ENCODE measurements around the gene CEP95. TPM values are rescaled to one million over a fixed set of nuclear protein-coding genes. Genes with fewer than 3 reads are reported as not detected.

The CEP95 gene
- total and polyA plus RNA-seq, 10 of the 15 experiments (the other 5 are each of a cell fraction or from before 2014, with no cell fraction given): 17.7 to 54.9 (median 29.6) TPM

DNA sequence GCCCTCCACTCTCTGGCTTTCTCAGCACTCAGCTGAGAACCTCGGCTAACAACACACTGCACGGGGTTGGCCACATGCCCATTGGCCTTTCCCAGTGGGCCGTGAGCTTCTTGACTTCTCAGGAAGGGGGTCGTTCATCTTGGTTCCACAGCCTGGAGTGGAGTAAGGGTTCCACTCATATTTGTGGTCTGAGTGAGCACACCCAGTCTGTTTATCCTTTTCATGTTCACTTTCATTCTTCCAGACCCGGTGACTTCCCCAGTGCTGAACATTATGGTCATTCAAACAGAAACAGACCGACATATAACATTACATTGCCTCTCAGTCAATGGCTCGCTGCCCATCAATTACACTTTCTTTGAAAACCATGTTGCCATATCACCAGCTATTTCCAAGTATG is 49.6 kb upstream of the CEP95 start:
- ChIA-PET SMC1A (ENCODE audit: uncharacterized antibody, unreplicated experiment) (interaction anchor here (0.9 to 2.3 kb wide), 3 partner anchors 9 to 45 kb away, joined by 4 to 10 read pairs (median 5); no protein-coding TSS in a partner anchor), RAD21 (ENCODE audit: unreplicated experiment) (interaction anchor here (1.9 to 2.1 kb wide), 2 partner anchors 34 to 37 kb away, joined by 6 to 9 read pairs; no protein-coding TSS in a partner anchor), POLR2A (interaction anchor here (1.8 kb wide), 1 partner anchor 39 kb away, joined by 7 read pairs; the partner anchor contains the start of gene POLG2), CTCF (interaction anchor here (0.9 to 2.7 kb wide), 6 partner anchors 8 to 137 kb away, joined by 3 to 12 read pairs (median 4); partner anchors contain the start of gene MILR1)
- Histone ChIP-seq H3K9me3 (replicated peaks; ENCODE audit: control insufficient read depth, insufficient read depth, low read length) (no peaks in the 10 kb centered on the region; the same call in 2 of the 3 replicates), H3K4me2 (ENCODE audit: control insufficient read depth, insufficient read depth) (peak overlapping the region; percentile 35; the same call in 1 of the 2 replicates), H3K27me3 (replicated peaks in 1 of 2; ENCODE audit: control insufficient read depth in 2 of 2, insufficient read depth in 2 of 2, low read length in 1 of 2) (no peaks in the 10 kb centered on the region), H3K4me3 (no peak overlapping the region), H4K20me1 (ENCODE audit: control insufficient read depth, insufficient read depth) (no peaks in the 10 kb centered on the region), H3K9ac (ENCODE audit: control insufficient read depth, insufficient read depth, low read length) (no peak overlapping the region), H3K27ac (ENCODE audit: control insufficient read depth, insufficient read depth) (no peak overlapping the region), H3K79me2 (ENCODE audit: control insufficient read depth, insufficient read depth, low read length) (no peaks in the 10 kb centered on the region), H3K4me1 (ENCODE audit: control insufficient read depth, insufficient read depth, low read length) (peaks cover 20% of the 10 kb centered on the region), H2AFZ (ENCODE audit: control insufficient read depth, low read depth, low read length) (no peak overlapping the region), H3K36me3 (ENCODE audit: control insufficient read depth in 2 of 2, insufficient read depth in 2 of 2, low read length in 1 of 2) (no peaks in the 10 kb centered on the region)
- DNase-seq (ENCODE audit: low read depth, low spot score): no peak
- peak; percentile 62 for ATAC-seq
- BruUV-seq (replicated peaks): no TSS peak
- FAIRE-seq: no peak
- intact Hi-C loops (cut with micrococcal nuclease; ENCODE audit: unreplicated experiment) (no loop called here), in situ Hi-C loops (cut with MboI) (no loop called here)
- 76% methylated on average over 7 of the region's 7 CpGs for WGBS (ENCODE audit: insufficient coverage, insufficient replicate concordance, low lambda C conversion rate, missing lambda C conversion rate)
- TF ChIP-seq NFYB (IDR thresholded peaks at IDR 0.05; ENCODE audit: insufficient read depth, low read depth, low read length) (no peak), GABPA (IDR thresholded peaks at IDR 0.05; ENCODE audit: low read depth) (no peak), BRCA1 (IDR thresholded peaks at IDR 0.05; ENCODE audit: low read depth, low read length) (no peak)
- TF ChIP-seq, protein P1, sequence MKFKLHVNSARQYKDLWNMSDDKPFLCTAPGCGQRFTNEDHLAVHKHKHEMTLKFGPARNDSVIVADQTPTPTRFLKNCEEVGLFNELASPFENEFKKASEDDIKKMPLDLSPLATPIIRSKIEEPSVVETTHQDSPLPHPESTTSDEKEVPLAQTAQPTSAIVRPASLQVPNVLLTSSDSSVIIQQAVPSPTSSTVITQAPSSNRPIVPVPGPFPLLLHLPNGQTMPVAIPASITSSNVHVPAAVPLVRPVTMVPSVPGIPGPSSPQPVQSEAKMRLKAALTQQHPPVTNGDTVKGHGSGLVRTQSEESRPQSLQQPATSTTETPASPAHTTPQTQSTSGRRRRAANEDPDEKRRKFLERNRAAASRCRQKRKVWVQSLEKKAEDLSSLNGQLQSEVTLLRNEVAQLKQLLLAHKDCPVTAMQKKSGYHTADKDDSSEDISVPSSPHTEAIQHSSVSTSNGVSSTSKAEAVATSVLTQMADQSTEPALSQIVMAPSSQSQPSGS (IDR thresholded peaks at IDR 0.05; ENCODE audit: low read length): no peak

DNA sequence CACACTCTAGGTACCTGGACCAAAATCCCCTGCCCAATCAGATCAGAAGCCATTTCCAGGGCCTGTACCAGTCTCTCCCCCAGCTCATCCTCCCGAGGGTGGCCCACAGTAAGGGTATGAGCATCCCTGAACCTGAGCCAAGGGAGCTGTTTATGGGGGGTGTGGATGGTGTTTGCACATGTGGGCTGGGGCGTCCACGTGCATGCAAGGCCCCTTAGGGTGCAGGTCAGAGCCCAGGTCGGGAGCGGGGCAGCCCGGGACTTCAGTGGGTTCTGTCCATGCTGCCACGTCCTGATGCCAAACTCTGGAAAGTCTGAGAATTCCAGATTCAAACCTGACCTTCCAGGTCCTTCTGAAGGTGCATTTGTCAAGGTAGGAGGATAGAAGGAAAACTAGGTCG is 48.0 kb upstream of the CEP95 start:
- POLR2A ChIA-PET: no interaction called here
- no TSS peak for BruUV-seq (replicated peaks)
- H3K36me3 ChIP-seq (ENCODE audit: control insufficient read depth in 2 of 2, insufficient read depth in 2 of 2, low read length in 1 of 2): no peaks in the 10 kb centered on the region
- no peak for TF ChIP-seq PAX5 (IDR thresholded peaks at IDR 0.05; ENCODE audit: borderline replicate concordance, low read depth, low read length)
- no peak for TF ChIP-seq CBFB (IDR thresholded peaks at IDR 0.05; ENCODE audit: low read depth)
- TF ChIP-seq, protein P2, sequence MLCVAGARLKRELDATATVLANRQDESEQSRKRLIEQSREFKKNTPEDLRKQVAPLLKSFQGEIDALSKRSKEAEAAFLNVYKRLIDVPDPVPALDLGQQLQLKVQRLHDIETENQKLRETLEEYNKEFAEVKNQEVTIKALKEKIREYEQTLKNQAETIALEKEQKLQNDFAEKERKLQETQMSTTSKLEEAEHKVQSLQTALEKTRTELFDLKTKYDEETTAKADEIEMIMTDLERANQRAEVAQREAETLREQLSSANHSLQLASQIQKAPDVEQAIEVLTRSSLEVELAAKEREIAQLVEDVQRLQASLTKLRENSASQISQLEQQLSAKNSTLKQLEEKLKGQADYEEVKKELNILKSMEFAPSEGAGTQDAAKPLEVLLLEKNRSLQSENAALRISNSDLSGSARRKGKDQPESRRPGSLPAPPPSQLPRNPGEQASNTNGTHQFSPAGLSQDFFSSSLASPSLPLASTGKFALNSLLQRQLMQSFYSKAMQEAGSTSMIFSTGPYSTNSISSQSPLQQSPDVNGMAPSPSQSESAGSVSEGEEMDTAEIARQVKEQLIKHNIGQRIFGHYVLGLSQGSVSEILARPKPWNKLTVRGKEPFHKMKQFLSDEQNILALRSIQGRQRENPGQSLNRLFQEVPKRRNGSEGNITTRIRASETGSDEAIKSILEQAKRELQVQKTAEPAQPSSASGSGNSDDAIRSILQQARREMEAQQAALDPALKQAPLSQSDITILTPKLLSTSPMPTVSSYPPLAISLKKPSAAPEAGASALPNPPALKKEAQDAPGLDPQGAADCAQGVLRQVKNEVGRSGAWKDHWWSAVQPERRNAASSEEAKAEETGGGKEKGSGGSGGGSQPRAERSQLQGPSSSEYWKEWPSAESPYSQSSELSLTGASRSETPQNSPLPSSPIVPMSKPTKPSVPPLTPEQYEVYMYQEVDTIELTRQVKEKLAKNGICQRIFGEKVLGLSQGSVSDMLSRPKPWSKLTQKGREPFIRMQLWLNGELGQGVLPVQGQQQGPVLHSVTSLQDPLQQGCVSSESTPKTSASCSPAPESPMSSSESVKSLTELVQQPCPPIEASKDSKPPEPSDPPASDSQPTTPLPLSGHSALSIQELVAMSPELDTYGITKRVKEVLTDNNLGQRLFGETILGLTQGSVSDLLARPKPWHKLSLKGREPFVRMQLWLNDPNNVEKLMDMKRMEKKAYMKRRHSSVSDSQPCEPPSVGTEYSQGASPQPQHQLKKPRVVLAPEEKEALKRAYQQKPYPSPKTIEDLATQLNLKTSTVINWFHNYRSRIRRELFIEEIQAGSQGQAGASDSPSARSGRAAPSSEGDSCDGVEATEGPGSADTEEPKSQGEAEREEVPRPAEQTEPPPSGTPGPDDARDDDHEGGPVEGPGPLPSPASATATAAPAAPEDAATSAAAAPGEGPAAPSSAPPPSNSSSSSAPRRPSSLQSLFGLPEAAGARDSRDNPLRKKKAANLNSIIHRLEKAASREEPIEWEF (IDR thresholded peaks at IDR 0.05; ENCODE audit: insufficient replicate concordance, low read depth, low read length): no peak
- TF ChIP-seq TCF3 (IDR thresholded peaks at IDR 0.05; ENCODE audit: borderline replicate concordance, insufficient read depth, low read depth, low read length): no peak
- no peak for TF ChIP-seq BCL11A (IDR thresholded peaks at IDR 0.05; ENCODE audit: low read depth, low read length)
- no peak for TF ChIP-seq CREB1 (IDR thresholded peaks at IDR 0.05; ENCODE audit: low read depth)
- no peak for TF ChIP-seq TAF1 (IDR thresholded peaks at IDR 0.05; ENCODE audit: borderline replicate concordance, low read depth, low read length)
- TF ChIP-seq NR2C2 (IDR thresholded peaks at IDR 0.05; ENCODE audit: borderline replicate concordance, control insufficient read depth, insufficient read length, low read depth): no peak

More for the DNA sequence above, 48.0 kb upstream of the CEP95 start:
- H3K4me3 ChIP-seq: no peak overlapping the region
- H3K9me3 ChIP-seq (replicated peaks; ENCODE audit: control insufficient read depth, insufficient read depth, low read length): no peaks in the 10 kb centered on the region; the same call in 2 of the 3 replicates
- no peak for ATAC-seq
- 44% methylated on average over 8 of the region's 8 CpGs for WGBS (ENCODE audit: insufficient coverage, insufficient replicate concordance, low lambda C conversion rate, missing lambda C conversion rate)
- peaks cover 20% of the 10 kb centered on the region for H3K4me1 ChIP-seq (ENCODE audit: control insufficient read depth, insufficient read depth, low read length)
- H4K20me1 ChIP-seq (ENCODE audit: control insufficient read depth, insufficient read depth): no peaks in the 10 kb centered on the region
- no peak for FAIRE-seq
- RAD21 ChIA-PET (ENCODE audit: unreplicated experiment): no interaction called here
- CTCF ChIA-PET: no interaction called here
- intact Hi-C loops (cut with micrococcal nuclease; ENCODE audit: unreplicated experiment): no loop called here
- H3K27me3 ChIP-seq (replicated peaks in 1 of 2; ENCODE audit: control insufficient read depth in 2 of 2, insufficient read depth in 2 of 2, low read length in 1 of 2): no peaks in the 10 kb centered on the region
- in situ Hi-C loops (cut with MboI): no loop called here
- H2AFZ ChIP-seq (ENCODE audit: control insufficient read depth, low read depth, low read length): no peak overlapping the region
- H3K4me2 ChIP-seq (ENCODE audit: control insufficient read depth, insufficient read depth): no peak overlapping the region
- H3K79me2 ChIP-seq (ENCODE audit: control insufficient read depth, insufficient read depth, low read length): no peaks in the 10 kb centered on the region
- H3K27ac ChIP-seq (ENCODE audit: control insufficient read depth, insufficient read depth): no peak overlapping the region
- no peak overlapping the region for H3K9ac ChIP-seq (ENCODE audit: control insufficient read depth, insufficient read depth, low read length)
- no peak for DNase-seq (ENCODE audit: low read depth, low spot score)
- SMC1A ChIA-PET (ENCODE audit: uncharacterized antibody, unreplicated experiment): no interaction called here

Data from GM12878 (cell line).